Measurements from ENCODE around the gene FAM210A. TPM values are rescaled to one million over a fixed set of nuclear protein-coding genes. Genes with fewer than 3 reads are reported as not detected.
A peak's percentile ranks its signal among the peaks of the same experiment; 100 is the strongest.

The FAM210A gene
- total and polyA plus RNA-seq, 7 donors = 11.4 to 45.8 (median 28.8) TPM

GRCh38 chr18:13660510-13660909, 65.8 kb downstream of the FAM210A start:
- ATAC-seq (peak; percentile 54 to 90 (median 62)), DNase-seq (no peak)
- H3K9me3 ChIP-seq = no peaks in the 10 kb centered on the region
- intact Hi-C loops (cut with DNase I) = no loop called here
- peaks cover 14% of the 10 kb centered on the region for H3K4me1 ChIP-seq
- H3K27ac ChIP-seq = no peak overlapping the region
- peaks cover 2 to 10% of the 10 kb centered on the region in 2 donors for H3K36me3 ChIP-seq (ENCODE audit: insufficient read depth in 1 of 2, low read depth in 1 of 2)
- no peak overlapping the region for H3K4me3 ChIP-seq
- 20 to 22% (median 22%) methylated on average over 5 of the region's 5 CpGs for WGBS, 3 donors
- no peak for TF ChIP-seq CTCF (IDR thresholded peaks at IDR 0.05)
- no peaks in the 10 kb centered on the region for H3K27me3 ChIP-seq (ENCODE audit: insufficient read depth in 3 of 3, low read length in 2 of 3)

DNA sequence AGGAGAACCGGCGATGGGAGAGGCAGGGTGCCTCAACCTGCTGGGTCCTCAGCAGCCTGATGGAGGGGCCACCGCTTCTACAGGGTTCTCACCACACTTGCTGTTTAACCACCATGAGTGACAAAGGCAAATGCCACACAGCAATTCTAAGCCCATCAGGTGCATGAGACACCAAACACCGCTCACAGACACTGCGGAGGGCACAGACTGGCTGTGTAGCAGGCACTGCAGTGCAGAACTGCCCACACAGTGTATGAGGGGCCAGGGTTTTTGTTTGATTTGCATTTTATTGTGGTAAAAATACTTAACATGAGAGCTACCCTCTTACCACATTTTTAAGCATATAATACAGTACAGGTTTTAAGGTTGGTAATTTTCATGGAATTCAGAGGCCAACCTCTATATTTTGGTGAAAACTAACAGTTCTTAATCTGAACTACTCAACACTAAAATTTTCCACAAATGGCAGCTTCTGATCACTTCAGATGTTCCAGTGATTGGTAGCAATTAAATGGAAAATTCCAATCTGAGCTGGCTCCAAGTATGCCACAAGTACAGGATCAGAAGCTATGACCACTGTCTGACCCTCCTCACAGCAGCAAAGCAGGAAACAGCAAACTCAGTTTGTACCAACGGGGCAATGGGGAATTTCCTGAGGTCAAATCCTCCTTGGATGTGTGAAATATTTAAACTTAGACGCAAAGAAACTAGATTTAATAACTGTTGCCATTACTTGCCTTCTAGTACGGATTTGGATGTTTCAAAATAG, 67.7 kb downstream of the FAM210A start:
- intact Hi-C loops (cut with DNase I) = no loop called here
- no peak for ATAC-seq
- no peak for TF ChIP-seq CTCF (IDR thresholded peaks at IDR 0.05)
- Histone ChIP-seq H3K36me3 (ENCODE audit: insufficient read depth in 1 of 2, low read depth in 1 of 2) (peaks cover 0 to 3% of the 10 kb centered on the region in 2 donors), H3K27ac (no peak overlapping the region), H3K4me3 (no peak overlapping the region), H3K9me3 (no peaks in the 10 kb centered on the region), H3K27me3 (ENCODE audit: insufficient read depth in 3 of 3, low read length in 2 of 3) (no peaks in the 10 kb centered on the region), H3K4me1 (peaks cover 14% of the 10 kb centered on the region)
- DNase-seq = no peak
- WGBS, 3 donors = 71 to 75% (median 71%) methylated on average over 8 of the region's 8 CpGs

GRCh38 chr18:13657974-13658373, 68.4 kb downstream of the FAM210A start:
- ATAC-seq (no peak), DNase-seq (no peak)
- no peak overlapping the region for H3K27ac ChIP-seq
- H3K36me3 ChIP-seq (ENCODE audit: insufficient read depth in 1 of 2, low read depth in 1 of 2) = no peaks in the 10 kb centered on the region
- H3K9me3 ChIP-seq = no peaks in the 10 kb centered on the region
- no peaks in the 10 kb centered on the region for H3K27me3 ChIP-seq (ENCODE audit: insufficient read depth in 3 of 3, low read length in 2 of 3)
- intact Hi-C loops (cut with DNase I) = no loop called here
- peaks cover 14% of the 10 kb centered on the region for H3K4me1 ChIP-seq
- no peak for TF ChIP-seq CTCF (IDR thresholded peaks at IDR 0.05)
- 63 to 65% (median 65%) methylated on average over 7 of the region's 7 CpGs for WGBS, 3 donors
- no peak overlapping the region for H3K4me3 ChIP-seq

- no peak overlapping the region for H3K4me3 ChIP-seq
- 35 to 43% (median 41%) methylated on average over 13 of the region's 13 CpGs for WGBS, 3 donors
Observed at GRCh38 chr18:13653746-13654433, 72.5 kb downstream of the FAM210A start.

More at GRCh38 chr18:13653746-13654433, 72.5 kb downstream of the FAM210A start:
- DNase-seq (no peak), ATAC-seq (peak in 1 of 4 donors; percentile 35)
- Histone ChIP-seq H3K27me3 (ENCODE audit: insufficient read depth in 3 of 3, low read length in 2 of 3) (no peaks in the 10 kb centered on the region), H3K27ac (no peak overlapping the region), H3K9me3 (no peaks in the 10 kb centered on the region), H3K4me1 (no peaks in the 10 kb centered on the region), H3K36me3 (ENCODE audit: insufficient read depth in 1 of 2, low read depth in 1 of 2) (no peaks in the 10 kb centered on the region)
- no peak for TF ChIP-seq CTCF (IDR thresholded peaks at IDR 0.05)
- intact Hi-C loops (cut with DNase I) = no loop called here
